CMK (cell line): ENCODE results near the gene MMP20.

ENCODE experiments used
- DNase-seq: peaks from one replicate; pipeline ENCODE4 v3.0.0-alpha.2; 2010; ENCODE audit warnings: low read depth

MMP20 gene

DNA sequence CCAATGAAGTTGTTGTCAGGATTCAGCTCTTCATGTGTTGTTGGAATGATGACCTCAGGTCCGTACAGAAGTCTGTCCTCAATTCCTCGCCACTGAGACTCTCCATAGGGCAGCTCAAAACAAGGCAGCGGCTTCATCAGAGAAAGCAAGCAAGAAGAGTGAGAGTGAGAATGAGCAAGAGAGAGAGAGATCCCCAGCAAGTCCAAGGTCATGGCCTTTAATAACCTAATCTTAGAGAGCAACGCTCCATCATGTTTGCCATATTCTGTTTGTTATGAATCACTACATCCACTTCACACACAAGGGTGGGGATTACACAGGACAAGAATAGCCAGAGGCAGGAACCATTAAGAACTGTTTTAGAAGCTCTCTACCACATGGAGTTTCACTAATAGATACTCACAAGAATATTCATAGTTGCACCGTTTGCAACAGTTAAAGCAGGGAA lies 71.3 kb downstream of the MMP20 start:
- no peak for DNase-seq

DNA sequence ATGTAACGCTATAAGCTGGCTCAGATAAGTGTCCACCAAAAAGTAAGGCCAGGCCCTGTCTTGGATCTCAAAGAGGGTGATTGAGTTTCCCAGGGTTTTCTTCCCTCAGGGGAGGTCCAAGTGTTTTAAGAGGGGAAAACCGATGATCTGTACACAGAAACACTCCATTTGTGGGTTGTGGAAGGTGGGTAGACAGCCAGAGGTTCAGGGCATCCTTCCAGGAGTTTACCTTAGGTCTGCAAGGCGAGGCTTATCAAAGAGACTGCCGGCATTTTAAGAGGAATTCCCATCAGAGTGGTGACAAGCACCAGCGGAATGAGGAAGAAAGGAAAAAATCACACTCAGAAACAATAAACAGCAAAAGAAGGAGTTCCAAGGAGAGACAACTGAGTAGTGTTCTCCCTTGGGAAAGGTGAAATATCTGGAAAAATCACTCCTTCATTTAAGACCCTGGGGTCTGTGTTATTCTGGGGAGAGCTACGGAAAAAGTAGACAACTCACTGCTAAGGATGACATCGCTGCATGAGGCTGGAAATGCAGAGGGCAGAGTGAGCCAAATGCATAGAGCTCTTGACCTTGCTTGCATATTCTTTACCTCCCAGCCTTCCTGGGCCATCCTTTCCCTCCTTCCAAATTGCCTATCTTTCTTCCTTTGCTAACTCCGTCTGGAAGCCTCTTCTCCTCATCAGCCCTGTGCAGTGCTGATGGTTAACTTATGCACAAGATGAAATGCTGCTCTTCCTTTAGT lies 72.5 kb downstream of the MMP20 start:
- no peak for DNase-seq

DNA sequence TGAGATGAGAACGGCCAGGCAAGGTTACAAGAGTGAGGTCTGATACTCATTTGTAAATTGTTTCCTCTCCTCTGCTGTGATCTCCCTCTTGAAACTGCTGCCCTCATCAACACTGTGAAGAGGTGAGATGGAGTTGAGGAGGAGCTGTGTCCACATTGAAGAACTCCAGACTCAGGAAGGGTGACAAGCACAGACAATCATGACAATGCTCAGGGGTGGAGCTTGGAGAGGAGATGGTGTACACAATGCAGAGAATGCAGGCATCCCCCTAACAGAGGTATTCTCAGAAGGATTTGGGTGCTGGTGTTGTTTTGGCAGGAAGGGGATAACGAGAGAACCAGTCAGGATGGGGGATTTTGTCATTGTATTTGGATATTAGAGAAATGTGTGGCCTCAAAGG lies 73.1 kb downstream of the MMP20 start:
- DNase-seq: no peak

DNA sequence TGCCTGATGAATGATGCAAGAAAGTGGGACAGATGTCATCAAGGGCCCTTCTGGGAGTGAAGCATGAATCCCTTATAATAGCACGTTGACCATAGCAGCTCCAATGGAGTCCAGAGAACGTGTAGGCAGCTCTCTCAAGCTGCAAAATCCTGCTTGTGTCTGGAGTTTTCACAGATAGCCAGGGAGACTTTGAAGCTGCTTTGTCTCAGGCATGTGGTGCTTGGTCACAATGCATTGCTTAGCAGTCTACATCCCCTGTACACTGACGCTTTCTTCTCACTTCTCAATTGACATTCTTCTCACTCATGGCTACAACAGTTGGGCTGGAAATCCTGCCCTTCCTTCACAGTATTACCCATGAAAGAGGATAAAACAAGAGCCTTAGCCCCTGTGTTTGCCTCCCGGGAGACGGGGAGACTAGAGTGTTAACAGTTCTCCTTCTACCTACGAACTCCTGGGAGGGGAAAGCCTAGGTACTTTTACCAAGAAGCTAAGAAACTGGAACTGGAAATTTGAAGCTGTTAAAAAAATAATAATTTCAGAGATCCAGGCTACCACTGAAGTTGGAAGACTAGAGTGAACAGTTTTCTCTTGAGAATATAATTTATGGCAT lies 73.9 kb downstream of the MMP20 start:
- DNase-seq: no peak

DNA sequence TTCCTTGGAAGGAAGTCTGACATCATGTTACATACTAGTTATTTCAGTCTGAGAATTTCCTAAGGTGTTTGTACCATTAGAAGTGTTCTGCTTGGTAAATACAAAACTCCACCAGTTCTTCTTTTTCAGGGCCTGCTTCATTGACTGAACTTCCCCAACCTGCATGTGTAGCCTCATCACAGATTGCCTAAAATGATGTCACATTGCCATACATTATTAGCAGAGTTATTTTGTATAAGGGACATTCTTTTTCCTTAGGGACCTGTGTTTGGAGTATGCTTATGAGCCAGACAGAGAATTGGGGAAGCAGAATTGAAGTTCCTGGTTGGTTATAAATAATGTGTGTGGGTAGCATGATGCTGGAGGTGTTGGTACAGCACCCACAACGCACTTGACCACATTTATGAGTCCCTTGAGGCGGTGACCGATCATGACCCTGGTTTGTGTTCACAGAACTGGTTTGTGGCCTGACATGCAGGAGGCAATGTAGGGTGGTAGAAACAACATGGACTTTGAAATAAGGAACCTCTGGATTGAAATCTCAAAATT lies 78.1 kb downstream of the MMP20 start:
- DNase-seq: no peak

DNA sequence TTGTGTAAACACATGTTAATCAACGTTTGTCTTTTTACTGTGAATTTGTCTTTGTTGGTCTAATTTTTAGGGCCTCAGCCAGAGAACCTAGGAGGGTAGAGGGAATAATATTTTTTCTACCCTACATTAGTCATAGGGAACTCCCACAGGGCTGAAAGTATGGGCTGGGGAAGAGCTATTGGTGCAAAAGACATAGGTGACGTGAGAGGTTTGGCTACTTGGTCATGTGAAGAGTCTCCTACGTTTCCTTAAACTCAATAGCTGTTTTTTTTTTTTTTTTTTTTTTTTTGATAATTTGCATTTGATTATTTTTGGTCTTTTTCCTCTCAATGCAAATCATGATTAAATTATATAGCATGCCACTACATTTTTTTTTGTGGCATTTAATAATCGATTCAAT lies 78.7 kb downstream of the MMP20 start:
- no peak for DNase-seq

DNA sequence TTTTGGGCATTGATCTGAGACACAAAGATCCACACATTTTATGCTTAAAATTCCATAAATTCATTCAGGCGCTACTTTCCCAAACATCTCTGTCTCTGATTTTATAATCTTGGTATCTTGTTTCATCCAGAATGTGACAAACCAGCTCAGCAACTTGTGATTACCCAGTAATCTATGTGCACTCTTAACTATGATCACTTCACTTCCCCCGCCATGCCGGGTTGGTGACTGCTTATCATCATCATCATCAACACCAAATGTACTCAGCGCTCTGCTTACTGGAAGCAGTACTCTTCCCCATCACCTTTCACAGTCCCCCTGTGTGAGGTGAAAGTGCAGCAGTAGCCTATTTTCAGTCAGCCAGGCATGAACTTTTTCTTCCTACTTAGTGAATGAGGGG lies 79.4 kb downstream of the MMP20 start:
- no peak for DNase-seq

DNA sequence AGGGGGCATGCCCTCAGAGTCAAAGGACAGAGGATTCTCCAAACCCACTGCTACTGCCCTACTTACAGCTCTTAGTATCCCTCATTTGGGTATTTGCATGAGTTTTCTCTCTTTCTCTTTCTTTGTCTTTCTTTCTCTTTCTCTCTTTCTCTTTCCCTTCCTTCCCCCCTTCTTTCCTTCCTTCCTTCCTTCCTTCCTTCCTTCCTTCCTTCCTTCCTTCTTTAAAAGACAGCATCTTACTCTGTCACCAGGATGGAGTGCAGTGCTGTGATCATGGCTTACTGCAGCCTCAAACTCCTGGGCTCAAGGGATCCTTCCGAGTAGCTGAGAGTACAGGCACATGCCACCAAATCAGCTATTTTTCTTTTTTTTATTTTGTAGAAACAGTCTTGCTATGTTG lies 80.5 kb downstream of the MMP20 start:
- DNase-seq: no peak

DNA sequence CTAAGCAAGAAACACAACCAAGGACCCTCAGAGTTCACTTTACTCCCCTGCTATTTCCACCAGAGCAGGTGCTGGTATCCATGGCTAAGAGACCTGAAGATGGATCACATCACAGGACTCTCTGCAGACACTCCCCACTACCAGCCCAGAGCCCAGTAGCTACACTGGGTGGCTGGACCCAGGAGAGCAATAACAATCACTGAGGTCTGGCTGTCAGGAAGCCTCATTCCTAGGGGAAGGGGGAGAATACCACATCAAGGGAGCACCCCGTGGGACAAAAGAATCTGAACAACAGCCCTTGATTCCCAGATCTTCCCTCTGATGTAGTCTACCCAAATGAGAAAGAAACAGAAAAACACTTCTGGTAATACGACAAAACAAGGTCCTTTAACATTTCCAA lies 85.6 kb downstream of the MMP20 start:
- no peak for DNase-seq

DNA sequence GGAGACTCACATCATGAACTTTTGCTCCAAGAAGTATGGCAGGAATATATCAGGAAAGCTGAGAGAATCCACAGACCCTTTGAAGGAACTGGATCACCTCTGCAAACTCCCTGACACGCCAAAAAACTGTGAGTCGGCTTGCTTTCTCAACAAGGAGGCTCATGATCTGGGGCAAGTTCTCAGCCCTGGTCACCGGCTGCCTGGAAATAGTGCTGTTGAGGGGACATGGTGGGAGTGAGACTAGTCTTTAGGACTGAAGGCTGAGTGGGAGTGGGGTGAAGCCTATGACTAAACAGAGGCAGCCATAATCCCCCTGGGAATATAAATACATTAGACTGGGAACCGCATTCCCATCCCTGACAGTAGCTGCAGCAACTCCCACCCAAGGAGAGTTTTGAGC lies 86.2 kb downstream of the MMP20 start:
- DNase-seq: no peak

DNA sequence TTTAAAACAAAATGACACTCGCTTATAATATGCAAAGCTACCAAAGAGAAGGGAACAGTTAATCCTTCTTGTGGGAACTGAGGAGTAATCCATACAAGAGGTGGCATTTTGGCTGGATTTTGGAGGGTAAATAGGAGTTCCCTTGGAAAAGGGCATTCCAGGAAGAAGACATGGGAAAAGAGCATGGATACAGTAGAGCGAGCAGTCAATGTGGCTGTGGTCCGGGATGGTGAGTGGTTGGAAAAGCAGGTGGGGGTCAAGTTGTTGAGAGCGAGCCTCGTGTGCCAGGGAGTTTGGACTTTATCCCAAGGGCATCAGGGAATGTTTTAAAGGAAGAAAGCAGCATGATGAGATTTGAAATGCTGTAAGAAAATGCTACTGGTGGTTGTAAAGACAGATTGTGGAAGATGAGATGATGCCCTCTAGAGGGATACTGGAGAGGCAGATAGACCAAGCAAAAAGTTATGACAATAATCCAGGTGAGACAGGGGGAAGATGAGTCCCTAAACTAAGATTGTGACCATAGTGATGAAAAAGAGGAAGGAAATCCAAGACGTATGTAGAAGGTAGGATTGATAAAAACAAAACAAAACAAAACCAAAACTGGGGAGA lies 90.8 kb downstream of the MMP20 start:
- no peak for DNase-seq

DNA sequence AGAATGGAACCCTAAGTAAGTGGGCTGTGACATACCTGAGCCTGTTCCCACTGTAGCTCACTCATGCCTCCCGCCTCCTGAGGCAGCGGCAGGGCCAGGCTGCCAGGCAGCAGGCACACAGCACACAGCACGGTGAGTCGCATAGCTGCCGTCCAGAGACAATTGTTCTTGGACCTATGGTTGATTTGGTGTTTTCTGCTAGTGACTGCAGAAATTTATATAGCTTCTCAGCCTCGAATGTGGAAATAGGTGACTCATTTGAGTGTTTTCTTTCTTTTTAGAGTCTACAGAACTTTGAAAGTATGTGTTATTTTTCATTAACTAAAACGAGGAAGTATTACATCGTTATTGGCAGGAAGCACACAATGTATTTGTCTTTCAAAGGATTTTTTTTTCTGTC lies 94.6 kb downstream of the MMP20 start, which contains the start of gene MMP7:
MMP7 (minus strand) TSS at position 190 of the 400 bp plus-strand sequence; CDS start at position 143, 47 bp downstream.
- no peak for DNase-seq

DNA sequence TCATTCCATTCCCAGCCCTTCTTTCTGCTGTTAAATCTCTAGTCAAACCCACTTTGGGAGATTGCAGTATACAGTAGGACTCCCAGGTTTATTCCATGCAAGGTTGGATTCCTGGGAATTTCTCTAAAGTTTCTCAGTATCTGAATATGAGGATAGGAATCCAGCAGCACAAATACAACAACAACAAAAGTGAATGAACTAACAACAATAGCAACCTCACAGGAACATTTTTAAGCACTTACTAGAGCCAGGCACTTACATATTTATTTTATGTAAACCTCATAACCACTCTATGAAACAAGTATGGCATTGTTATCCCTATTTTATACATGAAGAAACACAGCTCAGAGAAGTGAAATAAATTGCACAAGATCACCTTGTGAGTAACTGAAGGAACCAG lies 96.5 kb downstream of the MMP20 start:
- DNase-seq: no peak

DNA sequence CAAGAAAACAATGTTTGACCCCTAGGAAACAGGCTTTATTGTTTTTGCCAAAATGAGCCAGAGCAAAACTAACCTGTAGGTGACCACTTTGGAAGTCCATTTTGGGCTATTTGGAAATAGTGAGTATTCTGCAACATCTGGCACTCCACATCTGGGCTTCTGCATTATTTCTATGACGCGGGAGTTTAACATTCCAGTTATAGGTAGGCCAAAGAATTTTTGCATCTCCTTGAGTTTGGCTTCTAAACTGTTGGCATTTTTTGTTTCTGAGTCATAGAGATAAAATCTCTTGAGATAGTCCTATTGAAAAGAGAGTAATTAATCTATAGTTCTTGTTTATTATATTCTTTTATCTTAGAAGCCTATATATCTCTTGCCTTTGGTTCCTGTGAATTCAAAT lies 97.4 kb downstream of the MMP20 start:
- no peak for DNase-seq

DNA sequence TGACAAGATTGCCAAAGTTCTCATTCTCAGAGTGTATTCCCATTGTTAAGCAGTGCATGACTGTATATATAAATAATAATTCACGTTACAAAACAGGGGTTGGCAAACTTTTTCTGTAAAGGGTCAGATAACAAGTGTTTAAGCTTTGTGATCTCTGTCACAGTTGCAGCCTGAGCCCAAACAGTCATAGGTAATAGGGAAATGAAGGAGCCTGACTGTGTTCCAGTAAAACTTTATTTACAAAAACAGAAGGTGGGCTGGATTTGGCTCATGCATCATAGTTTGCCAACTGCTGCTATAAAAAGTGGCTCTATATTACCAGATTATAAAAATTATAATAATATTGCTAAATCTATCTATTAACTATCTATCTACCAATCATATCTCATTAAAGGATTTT lies 98.1 kb downstream of the MMP20 start:
- DNase-seq: no peak
